GM19463 (cell line): ENCODE measurements around the gene AREL1.

Source experiments
- ATAC-seq: cut with Tn5 transposase; IDR thresholded peaks from one replicate; pipeline ENCODE4 v1.9.1; 2021; ENCODE audit warnings: mild to moderate bottlenecking, moderate library complexity; ENCODE audit not compliant: unreplicated experiment

AREL1 gene

GRCh38 chr14:74702293-74702692 is 10.6 kb downstream of the AREL1 start:
- no peak for ATAC-seq

GRCh38 chr14:74698465-74698864 is 14.4 kb downstream of the AREL1 start:
- ATAC-seq = no peak

GRCh38 chr14:74697976-74698375 is 14.9 kb downstream of the AREL1 start:
- no peak for ATAC-seq

- no peak for ATAC-seq
These were observed 15.3 kb downstream of the AREL1 start for GRCh38 chr14:74697543-74697942.

GRCh38 chr14:74697011-74697410 is 15.9 kb downstream of the AREL1 start:
- ATAC-seq = no peak

- no peak for ATAC-seq
These were observed 17.5 kb downstream of the AREL1 start for GRCh38 chr14:74695406-74695805.

- ATAC-seq = no peak
These were observed 19.7 kb downstream of the AREL1 start for GRCh38 chr14:74693191-74693590.

- ATAC-seq = no peak
These were observed 21.4 kb downstream of the AREL1 start for GRCh38 chr14:74691456-74691855.

GRCh38 chr14:74685921-74686678 is 26.8 kb downstream of the AREL1 start:
- ATAC-seq = no peak

GRCh38 chr14:74685056-74685455 is 27.8 kb downstream of the AREL1 start:
- ATAC-seq = no peak

- no peak for ATAC-seq
These were observed 28.4 kb downstream of the AREL1 start for GRCh38 chr14:74684434-74684833.

- no peak for ATAC-seq
These were observed 29.5 kb downstream of the AREL1 start for GRCh38 chr14:74683406-74683805.

GRCh38 chr14:74682169-74682952 is 30.5 kb downstream of the AREL1 start:
- ATAC-seq = no peak

- ATAC-seq = no peak
These were observed 37.7 kb downstream of the AREL1 start for GRCh38 chr14:74675219-74675618.

- no peak for ATAC-seq
These were observed 39.1 kb downstream of the AREL1 start for GRCh38 chr14:74673768-74674167.

- ATAC-seq = no peak
These were observed 41.1 kb downstream of the AREL1 start for GRCh38 chr14:74671789-74672188.

- no peak for ATAC-seq
These were observed 42.0 kb downstream of the AREL1 start for GRCh38 chr14:74670726-74671411.

GRCh38 chr14:74669846-74670245 is 43.0 kb downstream of the AREL1 start:
- ATAC-seq = no peak

GRCh38 chr14:74669256-74669655 is 43.6 kb downstream of the AREL1 start:
- no peak for ATAC-seq

GRCh38 chr14:74667758-74668157 is 45.1 kb downstream of the AREL1 start:
- no peak for ATAC-seq

GRCh38 chr14:74664717-74665116 is 48.2 kb downstream of the AREL1 start:
- no peak for ATAC-seq

GRCh38 chr14:74663884-74664283 is 49.0 kb downstream of the AREL1 start:
- ATAC-seq = no peak
